Esophagus squamous epithelium (tissue), 5 donors: ENCODE measurements around the gene CSTF1. TPM values are rescaled to one million over a fixed set of nuclear protein-coding genes. Genes with fewer than 3 reads are reported as not detected.

Experiments
- DNase-seq: peaks from one replicate; lab custom pipeline; 2025; lab: John Stamatoyannopoulos, UW
- H3K27ac ChIP-seq, 4 donors: fragments of 200-600 bp; sonication (generic); one replicate each; pipeline ENCODE4 v1.5.1; 2016 to 2019; ENCODE audit warnings: mild to moderate bottlenecking in 1 of 4
- H3K27me3 ChIP-seq, 4 donors: fragments of 200-600 bp; sonication (generic); 1 replicate in 3 of 4; 2 replicates in 1 of 4; pipeline versions ENCODE4 v1.5.1 to v1.6.0; 2017 to 2021; ENCODE audit warnings: antibody characterized with exemption in 1 of 4
- H3K36me3 ChIP-seq, 3 donors: fragments of 200-600 bp; sonication (generic); one replicate each; pipeline ENCODE4 v1.5.1; 2016 to 2019
- H3K4me1 ChIP-seq, 3 donors: fragments of 200-600 bp; sonication (generic); one replicate each; pipeline ENCODE4 v1.5.1; 2017 to 2019
- H3K4me3 ChIP-seq, 4 donors: fragments of 200-600 bp; sonication (generic); 1 replicate in 3 of 4; 2 replicates in 1 of 4; pipeline ENCODE4 v1.5.1; 2016 to 2019; ENCODE audit warnings: mild to moderate bottlenecking in 2 of 4, moderate library complexity in 1 of 4
- H3K9me3 ChIP-seq, 3 donors: fragments of 200-600 bp; sonication (generic); one replicate each; pipeline ENCODE4 v1.5.1; 2016 to 2019
- CTCF ChIP-seq, 6 experiments: fragments of 450-650 bp in 4 of 6; fragments of 200-600 bp in 2 of 6; sonication (generic) in 2 of 6; IDR thresholded peaks; one replicate each; pipeline ENCODE4 v1.5.1; 2016 to 2019; ENCODE audit warnings: antibody characterized with exemption in 6 of 6, mild to moderate bottlenecking in 4 of 6, moderate library complexity in 4 of 6
- POLR2A ChIP-seq, 4 donors: fragments of 450-650 bp; IDR thresholded peaks; one replicate each; pipeline ENCODE4 v1.6.1; 2017; ENCODE audit warnings: antibody characterized with exemption in 4 of 4, mild to moderate bottlenecking in 4 of 4, moderate library complexity in 3 of 4
- WGBS, 2 donors: methylation state at CpG; one replicate each; pipeline ENCODE4 v1.1.5; 2018; 5-methylcytosine and 5-hydroxymethylcytosine counted together
- intact Hi-C: fragments of 100-400 bp; cut with DNase I; formaldehyde crosslinking; loops from one replicate; pipeline ENCODE4 v1.15.0; 2022
- total RNA-seq, 4 donors: library from RNA; depleted of rRNA; stranded (reverse); fragments of >200 nt; gene quantifications; one replicate each; pipeline ENCODE4 v1.1.0, GENCODE V29; 2016
- donor health status: DM: yes; HTN: yes; CAD: no.

Gene CSTF1
- total RNA-seq, 4 donors from 2014 or later = 13.2 to 33.5 (median 24.1) TPM

DNA sequence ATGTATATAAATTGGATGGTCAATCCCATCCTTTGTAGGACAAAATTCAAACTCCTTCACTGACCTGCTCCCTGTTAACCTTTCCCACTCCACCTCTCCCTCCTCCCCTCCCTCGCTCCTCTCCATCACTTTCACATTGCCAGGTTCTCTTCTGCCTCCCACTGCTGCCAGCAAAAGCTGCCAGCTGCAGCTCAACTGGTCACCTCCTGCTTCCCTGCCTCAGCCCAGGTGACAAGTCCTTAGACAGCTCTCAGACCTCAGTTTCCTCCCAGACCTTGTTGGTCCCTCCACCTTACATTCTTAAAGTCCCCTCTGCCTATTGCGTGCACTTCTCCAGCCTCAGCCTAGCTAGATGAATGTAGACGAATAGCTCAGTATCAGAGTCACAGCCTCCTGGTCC lies 52.7 kb downstream of the CSTF1 start:
- Histone ChIP-seq H3K27me3 (no peaks in the 10 kb centered on the region), H3K36me3 (no peaks in the 10 kb centered on the region), H3K4me1 (peaks cover 0 to 23% (median 4%) of the 10 kb centered on the region in 3 donors), H3K27ac (no peak overlapping the region), H3K9me3 (no peaks in the 10 kb centered on the region), H3K4me3 (no peak overlapping the region)
- 86 to 100% methylated on average over 1 to 3 of the region's 3 CpGs for WGBS, 2 donors
- intact Hi-C loops = no loop called here
- DNase-seq = no peak
- TF ChIP-seq POLR2A (IDR thresholded peaks at IDR 0.05) (no peak), CTCF (IDR thresholded peaks at IDR 0.05) (no peak)

DNA sequence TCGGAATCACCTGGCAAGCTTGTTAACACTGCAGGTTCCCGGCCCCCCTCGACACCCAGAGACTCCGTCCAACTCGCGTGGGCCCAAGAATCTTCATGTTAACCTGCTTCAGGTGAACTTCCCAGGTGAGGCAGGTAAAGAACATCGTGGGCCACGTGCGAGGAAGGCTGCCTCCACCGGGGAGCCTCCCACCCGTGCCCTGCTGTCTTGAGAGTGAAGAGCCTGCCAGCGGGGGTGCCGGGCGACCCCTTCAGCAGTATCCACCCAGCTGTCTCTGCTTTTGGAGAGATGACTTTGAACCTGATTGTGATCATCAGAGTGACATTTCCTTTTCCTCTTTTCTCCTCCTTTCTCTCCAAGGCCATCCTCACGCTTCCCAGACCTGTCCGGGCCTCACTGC lies 53.1 kb downstream of the CSTF1 start:
- TF ChIP-seq POLR2A (IDR thresholded peaks at IDR 0.05) = no peak
- TF ChIP-seq CTCF (IDR thresholded peaks at IDR 0.05) = no peak
- Histone ChIP-seq H3K36me3 (no peaks in the 10 kb centered on the region), H3K27me3 (no peaks in the 10 kb centered on the region), H3K9me3 (no peaks in the 10 kb centered on the region), H3K4me3 (no peak overlapping the region), H3K4me1 (peaks cover 0 to 19% (median 4%) of the 10 kb centered on the region in 3 donors), H3K27ac (no peak overlapping the region)
- intact Hi-C loops = no loop called here
- WGBS, 2 donors = 88 to 95% methylated on average over 13 to 15 of the region's 16 CpGs
- no peak for DNase-seq

GRCh38 chr20:56447227-56447626 lies 54.8 kb downstream of the CSTF1 start:
- H3K27ac ChIP-seq = no peak overlapping the region
- H3K36me3 ChIP-seq = no peaks in the 10 kb centered on the region
- no peaks in the 10 kb centered on the region for H3K9me3 ChIP-seq
- H3K4me1 ChIP-seq = peaks cover 0 to 8% (median 0%) of the 10 kb centered on the region in 3 donors
- TF ChIP-seq POLR2A (IDR thresholded peaks at IDR 0.05) (no peak), CTCF (IDR thresholded peaks at IDR 0.05) (no peak)
- no peaks in the 10 kb centered on the region for H3K27me3 ChIP-seq
- intact Hi-C loops = no loop called here
- no peak overlapping the region for H3K4me3 ChIP-seq
- no peak for DNase-seq

- TF ChIP-seq POLR2A (IDR thresholded peaks at IDR 0.05) (no peak), CTCF (IDR thresholded peaks at IDR 0.05) (no peak)
- H3K9me3 ChIP-seq = no peaks in the 10 kb centered on the region
- no peak for DNase-seq
- H3K4me3 ChIP-seq = no peak overlapping the region
- H3K27ac ChIP-seq = no peak overlapping the region
- no peaks in the 10 kb centered on the region for H3K27me3 ChIP-seq
- no peaks in the 10 kb centered on the region for H3K4me1 ChIP-seq
- no peaks in the 10 kb centered on the region for H3K36me3 ChIP-seq
- 85 to 89% methylated on average over 5 of the region's 5 CpGs for WGBS, 2 donors
- intact Hi-C loops = no loop called here
Measured at GRCh38 chr20:56449459-56449858, 57.0 kb downstream of the CSTF1 start.

GRCh38 chr20:56451056-56451765 lies 58.8 kb downstream of the CSTF1 start:
- H3K36me3 ChIP-seq = no peaks in the 10 kb centered on the region
- no peaks in the 10 kb centered on the region for H3K9me3 ChIP-seq
- intact Hi-C loops = no loop called here
- H3K27me3 ChIP-seq = no peaks in the 10 kb centered on the region
- no peak overlapping the region for H3K27ac ChIP-seq
- 73 to 77% methylated on average over 13 of the region's 13 CpGs for WGBS, 2 donors
- H3K4me1 ChIP-seq = no peaks in the 10 kb centered on the region
- DNase-seq = no peak
- TF ChIP-seq CTCF (IDR thresholded peaks at IDR 0.05) (no peak), POLR2A (IDR thresholded peaks at IDR 0.05) (no peak)
- no peak overlapping the region for H3K4me3 ChIP-seq
